ENCODE results near the gene KIRREL3.

- TF ChIP-seq CTCF (IDR thresholded peaks at IDR 0.05; ENCODE audit: insufficient read depth, low read length, poor library complexity, severe bottlenecking) (no peak), EZH2phosphoT487 (conservative IDR thresholded peaks at IDR 0.05; ENCODE audit: low read length) (no peak)
Observed at GRCh38 chr11:126719740-126720139, 280.8 kb downstream of the KIRREL3 start.

All from SU-DHL-6 (cell line).